GM12878 (cell line): ENCODE results near the gene DNAH5. TPM values are rescaled to one million over a fixed set of nuclear protein-coding genes. Genes with fewer than 3 reads are reported as not detected.
"Not testable (repeated sequence)": the region's sequence is repeated elsewhere in the genome, so short reads cannot be mapped to it uniquely, and the experiment has no call there.

ENCODE experiments used
- ATAC-seq: fragments of 200-7000 bp; cut with Tn5 transposase; 3 replicates; pipeline ENCODE4 v1.9.1; 2020; ENCODE audit warnings: mild to moderate bottlenecking, moderate library complexity
- BruUV-seq: library from RNA; stranded (reverse); fragments of 400-500 nt; replicated peaks from 2 replicates; lab custom pipeline; 2021; lab: Mats Ljungman, UMichigan
- CTCF ChIA-PET: fragments of 300-600 bp; sonication (Branson Sonifier 250); formaldehyde crosslinking; extraction: SDS; loops from one replicate; lab custom pipeline; 2021; ENCODE audit warnings: inconsistent platforms; lab: Yijun Ruan, JAX
- POLR2A ChIA-PET: fragments of 350-600 bp; formaldehyde crosslinking; extraction: SDS; loops from one replicate; lab custom pipeline; 2021; ENCODE audit warnings: inconsistent platforms; lab: Charles Lee
- RAD21 ChIA-PET: fragments of 300-600 bp; sonication (Branson Sonifier 250); formaldehyde crosslinking; loops from one replicate; lab custom pipeline; 2023; ENCODE audit warnings: antibody characterized with exemption; ENCODE audit not compliant: unreplicated experiment; lab: Charles Lee
- SMC1A ChIA-PET: fragments of 300-600 bp; sonication (Branson Sonifier 250); formaldehyde crosslinking; loops from one replicate; lab custom pipeline; 2023; ENCODE audit not compliant: unreplicated experiment, uncharacterized antibody; lab: Charles Lee
- DNase-seq: peaks from one replicate; pipeline ENCODE4 v3.0.0-alpha.2; 2011; ENCODE audit warnings: low read depth, low spot score
- FAIRE-seq: peaks from 3 replicates; lab custom pipeline; 2011; peaks lifted over from hg19 to GRCh38; lab: Jason Lieb, UNC
- H2AFZ ChIP-seq: 2 replicates; pipeline ENCODE4 v1.6.0; 2011; ENCODE audit warnings: low read depth, low read length, control low read depth; ENCODE audit not compliant: control insufficient read depth
- H3K27ac ChIP-seq: 2 replicates; pipeline ENCODE4 v1.5.1; 2011; ENCODE audit warnings: control low read depth; ENCODE audit not compliant: control insufficient read depth, insufficient read depth
- H3K27me3 ChIP-seq, 2 experiments: replicated peaks in 1 of 2; 2 replicates each; pipeline versions ENCODE4 v1.6.0 to v1.6.1; 2011; ENCODE audit warnings: low read length in 1 of 2; ENCODE audit not compliant: control insufficient read depth in 2 of 2, insufficient read depth in 2 of 2
- H3K36me3 ChIP-seq, 2 experiments: 2 replicates each; pipeline ENCODE4 v1.5.1; 2011; ENCODE audit warnings: low read length in 1 of 2; ENCODE audit not compliant: control insufficient read depth in 2 of 2, insufficient read depth in 2 of 2
- H3K4me1 ChIP-seq: 2 replicates; pipeline ENCODE4 v1.6.1; 2011; ENCODE audit warnings: mild to moderate bottlenecking, low read length, moderate library complexity, mixed read lengths; ENCODE audit not compliant: control insufficient read depth, insufficient read depth
- H3K4me2 ChIP-seq: 2 replicates; pipeline ENCODE4 v1.6.0; 2011; ENCODE audit warnings: control low read depth; ENCODE audit not compliant: control insufficient read depth, insufficient read depth
- H3K4me3 ChIP-seq: fragments of 200-600 bp; sonication (generic); 2 replicates; pipeline ENCODE4 v1.5.1; 2016
- H3K79me2 ChIP-seq: 2 replicates; pipeline ENCODE4 v1.6.0; 2011; ENCODE audit warnings: low read length; ENCODE audit not compliant: control insufficient read depth, insufficient read depth
- H3K9ac ChIP-seq: 2 replicates; pipeline ENCODE4 v1.8.0; 2011; ENCODE audit warnings: low read length, control low read depth, mixed read lengths; ENCODE audit not compliant: control insufficient read depth, insufficient read depth
- H3K9me3 ChIP-seq: replicated peaks from 3 replicates; pipeline ENCODE4 v1.5.1; 2011; ENCODE audit warnings: mild to moderate bottlenecking, low read length; ENCODE audit not compliant: control insufficient read depth, insufficient read depth
- H4K20me1 ChIP-seq: 2 replicates; pipeline ENCODE4 v1.6.0; 2011; ENCODE audit not compliant: control insufficient read depth, insufficient read depth
- FOXK2 ChIP-seq: fragments of 450-650 bp; IDR thresholded peaks from 2 replicates; pipeline ENCODE4 v1.6.1; 2017; ENCODE audit warnings: mild to moderate bottlenecking, moderate library complexity
- POLR2AphosphoS2 ChIP-seq: IDR thresholded peaks from 2 replicates; pipeline ENCODE4 v1.6.1; 2011; ENCODE audit warnings: low read depth, mild to moderate bottlenecking, low read length, improper control_type of control experiment, moderate library complexity
- SMARCA5 ChIP-seq: fragments of 450-650 bp; IDR thresholded peaks from 2 replicates; pipeline ENCODE4 v1.6.1; 2017; ENCODE audit warnings: mild to moderate bottlenecking
- SMC3 ChIP-seq: IDR thresholded peaks from 2 replicates; pipeline ENCODE4 v1.6.1; 2011; ENCODE audit warnings: low read length, improper control_type of control experiment, borderline replicate concordance
- TBL1XR1 ChIP-seq: IDR thresholded peaks from 2 replicates; pipeline ENCODE4 v1.6.1; 2012; ENCODE audit warnings: low read depth, low read length, improper control_type of control experiment
- ZSCAN29 ChIP-seq: fragments of 450-650 bp; IDR thresholded peaks from 2 replicates; pipeline ENCODE4 v1.6.1; 2017; ENCODE audit warnings: mild to moderate bottlenecking, moderate library complexity
- ZZZ3 ChIP-seq: IDR thresholded peaks from 2 replicates; pipeline ENCODE4 v1.6.1; 2011; ENCODE audit warnings: low read depth; ENCODE audit not compliant: control insufficient read depth, insufficient read length
- WGBS: methylation state at CpG from one replicate; pipeline ENCODE4 v1.1.6; 2016; ENCODE audit warnings: low lambda C conversion rate; ENCODE audit not compliant: insufficient replicate concordance, insufficient coverage; ENCODE audit errors: missing lambda C conversion rate; 5-methylcytosine and 5-hydroxymethylcytosine counted together
- in situ Hi-C: fragments of 300-500 bp; cut with MboI; formaldehyde crosslinking; loops from 9 replicates; pipeline ENCODE4 v1.14.3; 2018; ENCODE audit warnings: mixed read lengths
- intact Hi-C: fragments of 100-400 bp; cut with micrococcal nuclease; formaldehyde crosslinking; loops from one replicate; pipeline ENCODE4 v1.14.2; 2022; ENCODE audit not compliant: unreplicated experiment
- polyA plus RNA-seq, 11 experiments: library from polyadenylated mRNA; depleted of rRNA in 4 of 11; unstranded in 6 of 11; stranded (reverse) in 5 of 11; fragments of >200 nt; fragmentation: Nextera tagmentation in 4 of 11; fragmentation: Illumina TruSeq in 1 of 11; extraction: Ambion mirVana in 4 of 11; extraction: Trizol in 1 of 11; gene quantifications; 1 replicate in 1 of 11; 2 replicates in 10 of 11; pipeline versions ENCODE4 v1.2.1 to v1.2.3, GENCODE V29; 2011 to 2016; ENCODE audit warnings: inconsistent platforms in 2 of 11, missing spikeins in 2 of 11, low read depth in 1 of 11
- total RNA-seq, 4 experiments: library from RNA; depleted of rRNA in 3 of 4; stranded (reverse); fragments of >200 nt in 3 of 4; fragmentation: Illumina TruSeq in 1 of 4; extraction: Trizol in 1 of 4; gene quantifications; 2 replicates each; pipeline versions ENCODE4 v1.2.1 to v1.2.3, GENCODE V29; 2013 to 2021

DNAH5 gene
- total and polyA plus RNA-seq, 10 of the 15 experiments (the other 5 are each of a cell fraction or from before 2014, with no cell fraction given), result under 0.01 to 0.30 (median 0.07) TPM; not detected in 7

- ATAC-seq, result no peak
- no peak for DNase-seq
- no peaks in the 10 kb centered on the region for H3K36me3 ChIP-seq
- intact Hi-C loops, result no loop called here
- BruUV-seq, result no TSS peak
- FAIRE-seq, result no peak
- ChIA-PET CTCF (no interaction called here), RAD21 (no interaction called here), POLR2A (no interaction called here), SMC1A (no interaction called here)
- H3K27me3 ChIP-seq, result no peaks in the 10 kb centered on the region
- in situ Hi-C loops, result no loop called here
- H2AFZ ChIP-seq, result no peak overlapping the region
- no peaks in the 10 kb centered on the region for H3K79me2 ChIP-seq
- no peak for TF ChIP-seq TBL1XR1
- no peak for TF ChIP-seq ZSCAN29
- TF ChIP-seq FOXK2, result no peak
- no peak for TF ChIP-seq ZZZ3
- 68% methylated on average over 30 of the region's 30 CpGs for WGBS
- H3K4me2 ChIP-seq, result no peak overlapping the region
- no peak overlapping the region for H3K9ac ChIP-seq
- H4K20me1 ChIP-seq, result no peaks in the 10 kb centered on the region
- no peaks in the 10 kb centered on the region for H3K4me1 ChIP-seq
- no peak overlapping the region for H3K27ac ChIP-seq
- H3K9me3 ChIP-seq, result no peaks in the 10 kb centered on the region
- H3K4me3 ChIP-seq, result no peak overlapping the region
These were observed 134.6 kb downstream of the DNAH5 start for GRCh38 chr5:13809921-13810320.

GRCh38 chr5:13804336-13804735 lies 140.2 kb downstream of the DNAH5 start:
- H2AFZ ChIP-seq, result no peak overlapping the region
- BruUV-seq, result no TSS peak
- H3K27ac ChIP-seq, result no peak overlapping the region
- H4K20me1 ChIP-seq, result no peaks in the 10 kb centered on the region
- DNase-seq, result no peak
- ATAC-seq, result no peak
- H3K79me2 ChIP-seq, result no peaks in the 10 kb centered on the region
- RAD21 ChIA-PET, result no interaction called here
- H3K36me3 ChIP-seq, result no peaks in the 10 kb centered on the region
- no peaks in the 10 kb centered on the region for H3K4me1 ChIP-seq
- no peaks in the 10 kb centered on the region for H3K27me3 ChIP-seq
- CTCF ChIA-PET, result no interaction called here
- FAIRE-seq, result no peak
- no peak overlapping the region for H3K4me3 ChIP-seq
- in situ Hi-C loops (no loop called here), intact Hi-C loops (no loop called here)
- H3K9me3 ChIP-seq, result no peaks in the 10 kb centered on the region
- H3K4me2 ChIP-seq, result no peak overlapping the region
- POLR2A ChIA-PET, result no interaction called here
- WGBS, result 50% methylated on average over 5 of the region's 5 CpGs
- TF ChIP-seq SMARCA5 (no peak), POLR2AphosphoS2 (no peak), SMC3 (no peak)
- SMC1A ChIA-PET, result no interaction called here
- H3K9ac ChIP-seq, result no peak overlapping the region

GRCh38 chr5:13798569-13798968 lies 145.9 kb downstream of the DNAH5 start:
- H3K27me3 ChIP-seq, FAIRE-seq: not testable (repeated sequence)

More at GRCh38 chr5:13798569-13798968, 145.9 kb downstream of the DNAH5 start:
- H3K9me3 ChIP-seq, BruUV-seq, DNase-seq, H3K27ac ChIP-seq, in situ Hi-C loops, SMC1A ChIA-PET, CTCF ChIA-PET, H4K20me1 ChIP-seq, H3K4me2 ChIP-seq, H3K4me3 ChIP-seq, H3K36me3 ChIP-seq, H2AFZ ChIP-seq, H3K4me1 ChIP-seq, POLR2A ChIA-PET, ATAC-seq, RAD21 ChIA-PET, H3K9ac ChIP-seq, H3K79me2 ChIP-seq, intact Hi-C loops: not testable (repeated sequence)
- WGBS, result 40% methylated on average over 2 of the region's 2 CpGs
